ENCODE data around the gene SNED1. TPM values are rescaled to one million over a fixed set of nuclear protein-coding genes. Genes with fewer than 3 reads are reported as not detected.

Gene SNED1
- polyA plus RNA-seq, 1 experiment: 3.9 TPM

DNA sequence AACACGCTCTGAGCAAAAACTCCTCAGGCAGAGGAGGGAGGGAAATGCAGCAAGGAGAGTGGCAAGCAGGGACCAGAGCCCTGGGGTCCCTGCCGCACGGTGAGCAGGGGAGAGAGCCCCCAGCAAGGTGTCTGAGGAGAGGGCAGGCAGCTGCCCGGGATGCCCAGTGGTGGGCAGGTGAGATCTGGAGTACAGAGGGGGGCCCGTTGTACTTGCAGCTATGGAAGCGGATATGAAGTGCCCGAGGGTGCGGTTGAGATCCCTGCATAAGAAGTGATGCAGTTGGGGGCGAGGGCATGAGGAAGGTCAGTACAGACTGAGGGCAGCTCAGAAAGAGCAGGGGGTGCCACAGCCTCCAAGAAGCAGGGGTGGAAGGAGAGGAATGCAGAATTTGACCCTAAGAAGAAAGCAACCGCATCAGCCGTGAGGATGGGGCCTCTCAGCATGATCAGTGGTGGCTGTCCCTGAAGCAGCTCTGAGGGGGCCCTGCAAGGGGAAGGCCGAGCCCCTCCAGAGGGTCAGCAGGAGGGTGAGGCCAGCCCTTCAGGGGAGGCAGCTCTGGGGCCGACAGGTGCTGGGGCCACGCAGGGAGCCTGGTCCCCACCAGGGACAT lies 74.2 kb downstream of the SNED1 start:
- Histone ChIP-seq H3K4me3 (ENCODE audit: low read depth, low read length) (no peak overlapping the region), H3K27me3 (ENCODE audit: control insufficient read depth, insufficient read depth, low read length) (no peaks in the 10 kb centered on the region), H3K36me3 (ENCODE audit: control insufficient read depth, insufficient read depth, low read length) (peaks cover 3% of the 10 kb centered on the region; the same call in 1 of the 2 replicates)
- DNase-seq (ENCODE audit: low read depth): no peak
- TF ChIP-seq, protein P1, sequence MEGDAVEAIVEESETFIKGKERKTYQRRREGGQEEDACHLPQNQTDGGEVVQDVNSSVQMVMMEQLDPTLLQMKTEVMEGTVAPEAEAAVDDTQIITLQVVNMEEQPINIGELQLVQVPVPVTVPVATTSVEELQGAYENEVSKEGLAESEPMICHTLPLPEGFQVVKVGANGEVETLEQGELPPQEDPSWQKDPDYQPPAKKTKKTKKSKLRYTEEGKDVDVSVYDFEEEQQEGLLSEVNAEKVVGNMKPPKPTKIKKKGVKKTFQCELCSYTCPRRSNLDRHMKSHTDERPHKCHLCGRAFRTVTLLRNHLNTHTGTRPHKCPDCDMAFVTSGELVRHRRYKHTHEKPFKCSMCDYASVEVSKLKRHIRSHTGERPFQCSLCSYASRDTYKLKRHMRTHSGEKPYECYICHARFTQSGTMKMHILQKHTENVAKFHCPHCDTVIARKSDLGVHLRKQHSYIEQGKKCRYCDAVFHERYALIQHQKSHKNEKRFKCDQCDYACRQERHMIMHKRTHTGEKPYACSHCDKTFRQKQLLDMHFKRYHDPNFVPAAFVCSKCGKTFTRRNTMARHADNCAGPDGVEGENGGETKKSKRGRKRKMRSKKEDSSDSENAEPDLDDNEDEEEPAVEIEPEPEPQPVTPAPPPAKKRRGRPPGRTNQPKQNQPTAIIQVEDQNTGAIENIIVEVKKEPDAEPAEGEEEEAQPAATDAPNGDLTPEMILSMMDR (IDR thresholded peaks at IDR 0.05; ENCODE audit: insufficient read depth, low read depth, low read length): no peak
- ChIA-PET POLR2A (no interaction called here), CTCF (interaction anchor here (1.5 kb wide), 1 partner anchor 158 kb away, joined by 3 read pairs; no protein-coding TSS in a partner anchor)

DNA sequence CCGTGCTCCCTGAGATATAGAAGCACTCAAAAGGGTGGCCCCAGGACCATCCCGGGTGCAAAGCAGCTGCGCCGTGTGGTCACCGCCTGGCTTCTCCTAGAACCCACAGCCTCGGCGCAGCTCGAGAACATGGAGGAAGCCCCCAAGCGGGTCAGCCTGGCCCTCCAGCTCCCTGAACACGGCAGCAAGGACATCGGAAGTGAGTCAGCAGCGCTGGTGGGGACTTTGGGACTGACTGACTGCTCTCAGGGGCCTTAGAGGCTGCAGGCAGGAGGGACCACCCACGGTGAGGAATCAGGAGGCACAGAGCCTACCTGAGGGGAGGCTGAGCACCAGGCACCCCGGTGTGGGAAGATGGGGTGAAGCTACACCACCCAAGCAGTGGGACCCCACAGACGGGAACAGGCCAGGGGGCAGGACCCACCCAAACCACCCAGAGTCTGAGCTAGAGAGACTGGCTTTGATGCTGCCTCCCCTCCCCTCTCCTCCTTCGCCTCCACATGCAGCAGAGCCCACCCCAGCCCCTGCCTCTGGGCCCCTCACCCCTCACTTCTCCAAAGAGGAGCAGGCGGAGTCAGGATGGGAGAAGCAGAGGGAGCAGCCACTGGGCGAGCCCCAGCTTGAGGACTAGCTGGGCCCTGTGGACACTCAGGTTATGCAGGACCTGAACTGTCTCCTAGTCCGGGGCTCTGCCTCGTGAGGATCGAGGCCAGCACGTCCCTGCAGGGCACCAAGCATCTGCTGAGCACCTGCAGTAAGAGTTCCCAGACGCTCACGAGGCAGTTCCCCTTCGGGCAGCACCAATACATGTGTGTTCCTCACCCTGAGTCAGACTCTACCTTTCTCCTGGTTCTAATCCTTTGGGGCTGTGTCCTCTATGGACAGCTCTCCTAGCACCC lies 75.0 kb downstream of the SNED1 start:
- no peak for DNase-seq (ENCODE audit: low read depth)
- H3K4me3 ChIP-seq (ENCODE audit: low read depth, low read length): no peak overlapping the region
- peaks cover 3% of the 10 kb centered on the region; the same call in 1 of the 2 replicates for H3K36me3 ChIP-seq (ENCODE audit: control insufficient read depth, insufficient read depth, low read length)
- TF ChIP-seq, protein P1 (IDR thresholded peaks at IDR 0.05; ENCODE audit: insufficient read depth, low read depth, low read length): no peak
- ChIA-PET POLR2A (no interaction called here), CTCF (interaction anchor here (1.5 kb wide), 1 partner anchor 159 kb away, joined by 3 read pairs; no protein-coding TSS in a partner anchor)
- H3K27me3 ChIP-seq (ENCODE audit: control insufficient read depth, insufficient read depth, low read length): no peaks in the 10 kb centered on the region

DNA sequence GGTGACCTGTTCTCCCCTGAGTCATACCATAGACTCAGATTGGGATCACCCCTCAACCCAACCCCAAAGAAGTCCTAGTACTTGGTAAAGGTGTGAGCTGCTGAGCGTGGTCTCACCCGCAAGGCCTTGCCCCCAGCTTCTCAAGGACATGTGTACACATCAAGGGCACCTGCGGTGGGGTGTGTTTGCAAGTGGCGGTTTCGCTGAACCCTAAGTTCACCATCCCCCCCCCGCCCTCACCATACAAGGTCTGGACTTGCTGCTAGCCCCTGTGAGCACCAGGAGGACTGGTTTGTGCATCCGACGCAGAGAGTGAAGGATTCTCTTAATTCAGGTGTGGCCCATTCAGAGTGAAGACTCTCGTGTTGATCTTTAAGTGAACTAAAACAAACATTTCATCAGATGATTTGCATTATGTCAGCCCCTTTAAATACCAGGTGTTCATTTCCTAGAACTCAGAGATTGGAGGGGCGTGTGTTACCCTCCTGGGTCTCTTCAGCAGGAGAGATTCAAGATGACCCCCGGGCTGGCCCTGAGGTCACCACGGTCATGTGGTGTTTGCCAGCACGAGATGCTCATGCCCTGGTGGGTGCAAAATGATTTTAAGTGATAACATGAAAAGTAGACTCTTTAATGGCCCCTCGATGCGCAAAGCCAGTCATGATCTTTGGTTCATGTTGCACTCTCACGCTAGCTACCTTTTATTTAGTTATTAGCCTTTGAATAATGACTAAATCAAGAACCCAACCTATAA lies 75.8 kb downstream of the SNED1 start:
- TF ChIP-seq, protein P1 (IDR thresholded peaks at IDR 0.05; ENCODE audit: insufficient read depth, low read depth, low read length): no peak
- no peak for DNase-seq (ENCODE audit: low read depth)
- Histone ChIP-seq H3K27me3 (ENCODE audit: control insufficient read depth, insufficient read depth, low read length) (no peaks in the 10 kb centered on the region), H3K4me3 (ENCODE audit: low read depth, low read length) (no peak overlapping the region), H3K36me3 (ENCODE audit: control insufficient read depth, insufficient read depth, low read length) (peaks cover 3% of the 10 kb centered on the region; the same call in 1 of the 2 replicates)
- ChIA-PET POLR2A (no interaction called here), CTCF (interaction anchor here (1.5 kb wide), 1 partner anchor 160 kb away, joined by 3 read pairs; no protein-coding TSS in a partner anchor)

DNA sequence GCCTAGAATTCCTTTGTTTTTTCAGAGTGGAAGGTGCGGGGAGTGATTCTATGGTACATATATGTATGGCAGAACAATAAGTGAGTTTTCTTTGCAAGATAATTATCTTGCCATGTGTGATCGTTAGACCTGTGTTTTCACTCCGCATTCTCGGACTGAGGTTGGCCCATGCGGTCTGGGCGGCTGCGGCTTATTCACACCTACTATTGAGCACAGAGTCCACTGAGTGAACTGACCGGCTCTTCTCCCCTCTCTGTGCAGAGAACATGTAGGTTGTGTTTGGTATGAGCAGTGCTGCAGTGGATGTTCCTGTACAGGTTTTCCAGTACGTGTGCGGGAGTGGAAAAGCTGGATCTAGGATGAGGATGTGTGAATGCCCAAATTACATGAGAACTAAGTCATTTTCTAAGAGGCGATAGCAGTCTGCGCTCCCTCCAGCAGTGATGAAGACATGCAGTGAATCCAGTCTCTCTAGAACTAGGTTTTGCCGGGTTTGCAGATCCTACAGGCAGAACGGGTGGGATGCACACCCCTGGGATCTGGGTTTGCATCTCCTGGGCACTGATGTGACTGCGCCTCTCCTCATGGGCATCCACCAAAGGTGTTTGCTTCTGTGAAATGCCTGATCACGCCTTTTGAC lies 76.6 kb downstream of the SNED1 start:
- Histone ChIP-seq H3K27me3 (ENCODE audit: control insufficient read depth, insufficient read depth, low read length) (no peaks in the 10 kb centered on the region), H3K36me3 (ENCODE audit: control insufficient read depth, insufficient read depth, low read length) (peaks cover 3% of the 10 kb centered on the region; the same call in 1 of the 2 replicates), H3K4me3 (ENCODE audit: low read depth, low read length) (no peak overlapping the region)
- no peak for DNase-seq (ENCODE audit: low read depth)
- CTCF ChIA-PET: no interaction called here
- POLR2A ChIA-PET: no interaction called here
- TF ChIP-seq, protein P1 (IDR thresholded peaks at IDR 0.05; ENCODE audit: insufficient read depth, low read depth, low read length): no peak

All from BJ (cell line).